HEK293 (cell line): ENCODE results near the gene P2RX1.

Experiments
- EGR2 ChIP-seq: fragments of 450-650 bp; formaldehyde crosslinking; IDR thresholded peaks from 2 replicates; pipeline ENCODE4 v1.5.1; 2016; ENCODE audit warnings: low read depth, missing biosample characterization, missing genetic modification characterization
- OVOL3 ChIP-seq: fragments of 450-650 bp; formaldehyde crosslinking; IDR thresholded peaks from 2 replicates; pipeline ENCODE4 v1.5.1; 2016; ENCODE audit warnings: missing biosample characterization, missing genetic modification characterization
- WT1 ChIP-seq: fragments of 450-650 bp; formaldehyde crosslinking; IDR thresholded peaks from 2 replicates; pipeline ENCODE4 v1.5.1; 2016; ENCODE audit warnings: missing biosample characterization, missing genetic modification characterization
- ZBTB20 ChIP-seq: fragments of 450-650 bp; formaldehyde crosslinking; IDR thresholded peaks from 2 replicates; pipeline ENCODE4 v1.5.1; 2016; ENCODE audit warnings: missing biosample characterization, missing genetic modification characterization
- ZBTB48 ChIP-seq: fragments of 450-650 bp; formaldehyde crosslinking; IDR thresholded peaks from 2 replicates; pipeline ENCODE4 v1.5.1; 2016; ENCODE audit warnings: missing biosample characterization, missing genetic modification characterization
- ZBTB7A ChIP-seq: fragments of 450-650 bp; formaldehyde crosslinking; IDR thresholded peaks from 2 replicates; pipeline ENCODE4 v1.5.1; 2016; ENCODE audit warnings: low read depth, missing biosample characterization, missing genetic modification characterization
- ZFP69B ChIP-seq: fragments of 450-650 bp; formaldehyde crosslinking; IDR thresholded peaks from 2 replicates; pipeline ENCODE4 v1.5.1; 2016; ENCODE audit warnings: missing biosample characterization, missing genetic modification characterization
- ZNF211 ChIP-seq: fragments of 450-650 bp; formaldehyde crosslinking; IDR thresholded peaks from 2 replicates; pipeline ENCODE4 v1.5.1; 2016; ENCODE audit warnings: low read depth, missing biosample characterization, missing genetic modification characterization
- ZNF324 ChIP-seq: fragments of 450-650 bp; formaldehyde crosslinking; IDR thresholded peaks from 2 replicates; pipeline ENCODE4 v1.5.1; 2016; ENCODE audit warnings: missing biosample characterization, missing genetic modification characterization
- ZNF391 ChIP-seq: fragments of 450-650 bp; formaldehyde crosslinking; IDR thresholded peaks from 2 replicates; pipeline ENCODE4 v1.5.1; 2016; ENCODE audit warnings: low read depth, missing biosample characterization, missing genetic modification characterization, borderline replicate concordance
- ZNF394 ChIP-seq: fragments of 450-650 bp; formaldehyde crosslinking; IDR thresholded peaks from 2 replicates; pipeline ENCODE4 v1.5.1; 2016; ENCODE audit warnings: missing biosample characterization, missing genetic modification characterization, mild to moderate bottlenecking, moderate library complexity, borderline replicate concordance
- ZNF585B ChIP-seq: fragments of 450-650 bp; formaldehyde crosslinking; IDR thresholded peaks from 2 replicates; pipeline ENCODE4 v1.5.1; 2016; ENCODE audit warnings: missing biosample characterization, missing genetic modification characterization
- ZNF600 ChIP-seq: fragments of 450-650 bp; formaldehyde crosslinking; IDR thresholded peaks from 2 replicates; pipeline ENCODE4 v1.5.1; 2016; ENCODE audit warnings: missing biosample characterization, missing genetic modification characterization
- ZNF777 ChIP-seq: fragments of 450-650 bp; formaldehyde crosslinking; IDR thresholded peaks from 2 replicates; pipeline ENCODE4 v1.5.1; 2017; ENCODE audit warnings: missing biosample characterization, missing genetic modification characterization, borderline replicate concordance
- ZSCAN30 ChIP-seq: fragments of 450-650 bp; IDR thresholded peaks from 2 replicates; pipeline ENCODE4 v1.5.1; 2018; ENCODE audit warnings: missing biosample characterization, mild to moderate bottlenecking, missing genetic modification characterization, moderate library complexity
- TF ChIP-seq, protein P1 (sequence below): fragments of 450-650 bp; formaldehyde crosslinking; IDR thresholded peaks from 2 replicates; pipeline ENCODE4 v1.5.1; 2016; ENCODE audit warnings: missing biosample characterization, missing genetic modification characterization
- TF ChIP-seq, protein P2 (sequence below): fragments of 450-650 bp; formaldehyde crosslinking; IDR thresholded peaks from 2 replicates; pipeline ENCODE4 v1.5.1; 2016; ENCODE audit warnings: missing biosample characterization, missing genetic modification characterization
- TF ChIP-seq, protein P3 (sequence below): fragments of 450-650 bp; formaldehyde crosslinking; conservative IDR thresholded peaks from 2 replicates; pipeline ENCODE4 v1.5.1; 2016; ENCODE audit warnings: low read depth, missing biosample characterization, missing genetic modification characterization
- TF ChIP-seq, protein P4 (sequence below): fragments of 450-650 bp; formaldehyde crosslinking; IDR thresholded peaks from 2 replicates; pipeline ENCODE4 v1.5.1; 2016; ENCODE audit warnings: missing biosample characterization, missing genetic modification characterization
- TF ChIP-seq, protein P5 (sequence below): fragments of 450-650 bp; formaldehyde crosslinking; optimal IDR thresholded peaks from 2 replicates; pipeline ENCODE3; 2016; ENCODE audit warnings: missing biosample characterization, mild to moderate bottlenecking, missing genetic modification characterization
- TF ChIP-seq, protein P6 (sequence below): fragments of 450-650 bp; formaldehyde crosslinking; IDR thresholded peaks from 2 replicates; pipeline ENCODE4 v1.5.1; 2016; ENCODE audit warnings: missing biosample characterization, missing genetic modification characterization
- TF ChIP-seq, protein P7 (sequence below): fragments of 450-650 bp; formaldehyde crosslinking; IDR thresholded peaks from 2 replicates; pipeline ENCODE4 v1.5.0; 2017; ENCODE audit warnings: missing biosample characterization, missing genetic modification characterization, borderline replicate concordance

Gene P2RX1

DNA sequence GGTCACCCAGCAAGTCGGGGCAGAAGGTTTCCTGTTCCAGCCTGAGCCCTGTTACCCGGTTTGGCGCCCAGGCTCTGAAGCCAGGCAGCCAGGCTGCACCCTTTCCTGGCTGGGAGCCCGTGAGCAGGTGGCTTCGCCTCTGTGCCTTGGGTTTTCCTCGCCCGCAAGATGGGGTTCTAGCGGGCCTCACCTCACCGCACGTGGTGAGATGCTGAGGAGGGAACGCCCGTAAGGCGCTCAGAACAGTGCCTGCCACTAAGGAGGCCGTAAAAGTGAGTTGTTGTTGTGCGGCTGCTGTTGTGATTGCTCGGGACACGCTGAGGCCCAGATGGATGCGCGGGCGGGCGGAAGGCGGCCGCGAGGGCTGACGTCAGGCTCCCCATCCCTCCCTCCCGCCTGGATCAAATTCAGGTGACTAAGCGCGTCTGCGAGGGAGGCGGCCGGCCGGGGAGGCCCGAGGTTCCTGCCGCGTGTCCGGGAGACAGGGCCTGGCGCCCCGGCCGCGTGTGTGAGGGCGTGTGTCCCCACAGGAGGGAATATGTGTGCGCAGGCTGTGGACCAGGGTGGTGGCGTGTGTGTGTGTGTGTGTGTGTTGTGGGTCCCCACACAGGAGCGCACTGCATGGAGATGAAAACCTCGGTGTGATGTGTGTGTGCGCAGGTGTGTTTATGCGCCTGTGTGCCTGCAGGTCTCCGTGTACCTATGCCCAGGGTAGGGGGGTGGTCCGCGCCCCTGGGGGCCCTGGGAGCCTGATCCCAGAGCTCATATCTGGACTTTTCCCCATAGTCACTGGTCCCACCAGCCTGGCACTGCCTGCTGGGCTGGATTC lies 27.7 kb downstream of the P2RX1 start (continued):
- peak; percentile 57; the same call in 1 of the 2 replicates for TF ChIP-seq ZNF394 (tag by site-specific recombination)
- TF ChIP-seq, protein P1, sequence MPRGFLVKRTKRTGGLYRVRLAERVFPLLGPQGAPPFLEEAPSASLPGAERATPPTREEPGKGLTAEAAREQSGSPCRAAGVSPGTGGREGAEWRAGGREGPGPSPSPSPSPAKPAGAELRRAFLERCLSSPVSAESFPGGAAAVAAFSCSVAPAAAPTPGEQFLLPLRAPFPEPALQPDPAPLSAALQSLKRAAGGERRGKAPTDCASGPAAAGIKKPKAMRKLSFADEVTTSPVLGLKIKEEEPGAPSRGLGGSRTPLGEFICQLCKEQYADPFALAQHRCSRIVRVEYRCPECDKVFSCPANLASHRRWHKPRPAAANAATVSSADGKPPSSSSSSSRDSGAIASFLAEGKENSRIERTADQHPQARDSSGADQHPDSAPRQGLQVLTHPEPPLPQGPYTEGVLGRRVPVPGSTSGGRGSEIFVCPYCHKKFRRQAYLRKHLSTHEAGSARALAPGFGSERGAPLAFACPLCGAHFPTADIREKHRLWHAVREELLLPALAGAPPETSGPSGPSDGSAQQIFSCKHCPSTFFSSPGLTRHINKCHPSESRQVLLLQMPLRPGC, result peak; percentile 91
- no peak for TF ChIP-seq ZNF211 (tag by site-specific recombination)
- TF ChIP-seq ZNF585B, result no peak
- peak; percentile 76; the same call in 1 of the 2 replicates for TF ChIP-seq ZNF324 (tag by site-specific recombination)
- 0 out of 2 replicates have a peak, but pooled peaks have one; percentile 62 for TF ChIP-seq ZNF391
- peak; percentile 80 for TF ChIP-seq ZSCAN30 (tag by site-specific recombination)
- peak; percentile 94 for TF ChIP-seq EGR2
- TF ChIP-seq ZBTB48 (tag by site-specific recombination), result peak; percentile 78; the same call in 1 of the 2 replicates
- TF ChIP-seq, protein P2, sequence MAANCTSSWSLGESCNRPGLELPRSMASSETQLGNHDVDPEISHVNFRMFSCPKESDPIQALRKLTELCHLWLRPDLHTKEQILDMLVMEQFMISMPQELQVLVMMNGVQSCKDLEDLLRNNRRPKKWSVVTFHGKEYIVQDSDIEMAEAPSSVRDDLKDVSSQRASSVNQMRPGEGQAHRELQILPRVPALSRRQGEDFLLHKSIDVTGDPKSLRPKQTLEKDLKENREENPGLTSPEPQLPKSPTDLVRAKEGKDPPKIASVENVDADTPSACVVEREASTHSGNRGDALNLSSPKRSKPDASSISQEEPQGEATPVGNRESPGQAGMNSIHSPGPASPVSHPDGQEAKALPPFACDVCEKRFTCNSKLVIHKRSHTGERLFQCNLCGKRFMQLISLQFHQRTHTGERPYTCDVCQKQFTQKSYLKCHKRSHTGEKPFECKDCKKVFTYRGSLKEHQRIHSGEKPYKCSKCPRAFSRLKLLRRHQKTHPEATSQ (tag by site-specific recombination), result peak; percentile 64; the same call in 1 of the 2 replicates
- TF ChIP-seq, protein P3, sequence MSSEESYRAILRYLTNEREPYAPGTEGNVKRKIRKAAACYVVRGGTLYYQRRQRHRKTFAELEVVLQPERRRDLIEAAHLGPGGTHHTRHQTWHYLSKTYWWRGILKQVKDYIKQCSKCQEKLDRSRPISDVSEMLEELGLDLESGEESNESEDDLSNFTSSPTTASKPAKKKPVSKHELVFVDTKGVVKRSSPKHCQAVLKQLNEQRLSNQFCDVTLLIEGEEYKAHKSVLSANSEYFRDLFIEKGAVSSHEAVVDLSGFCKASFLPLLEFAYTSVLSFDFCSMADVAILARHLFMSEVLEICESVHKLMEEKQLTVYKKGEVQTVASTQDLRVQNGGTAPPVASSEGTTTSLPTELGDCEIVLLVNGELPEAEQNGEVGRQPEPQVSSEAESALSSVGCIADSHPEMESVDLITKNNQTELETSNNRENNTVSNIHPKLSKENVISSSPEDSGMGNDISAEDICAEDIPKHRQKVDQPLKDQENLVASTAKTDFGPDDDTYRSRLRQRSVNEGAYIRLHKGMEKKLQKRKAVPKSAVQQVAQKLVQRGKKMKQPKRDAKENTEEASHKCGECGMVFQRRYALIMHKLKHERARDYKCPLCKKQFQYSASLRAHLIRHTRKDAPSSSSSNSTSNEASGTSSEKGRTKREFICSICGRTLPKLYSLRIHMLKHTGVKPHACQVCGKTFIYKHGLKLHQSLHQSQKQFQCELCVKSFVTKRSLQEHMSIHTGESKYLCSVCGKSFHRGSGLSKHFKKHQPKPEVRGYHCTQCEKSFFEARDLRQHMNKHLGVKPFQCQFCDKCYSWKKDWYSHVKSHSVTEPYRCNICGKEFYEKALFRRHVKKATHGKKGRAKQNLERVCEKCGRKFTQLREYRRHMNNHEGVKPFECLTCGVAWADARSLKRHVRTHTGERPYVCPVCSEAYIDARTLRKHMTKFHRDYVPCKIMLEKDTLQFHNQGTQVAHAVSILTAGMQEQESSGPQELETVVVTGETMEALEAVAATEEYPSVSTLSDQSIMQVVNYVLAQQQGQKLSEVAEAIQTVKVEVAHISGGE (tag by site-specific recombination), result peak; percentile 59
- peak; percentile 36; the same call in 1 of the 2 replicates for TF ChIP-seq ZNF777
- TF ChIP-seq ZNF600, result peak; percentile 99
- TF ChIP-seq, protein P4, sequence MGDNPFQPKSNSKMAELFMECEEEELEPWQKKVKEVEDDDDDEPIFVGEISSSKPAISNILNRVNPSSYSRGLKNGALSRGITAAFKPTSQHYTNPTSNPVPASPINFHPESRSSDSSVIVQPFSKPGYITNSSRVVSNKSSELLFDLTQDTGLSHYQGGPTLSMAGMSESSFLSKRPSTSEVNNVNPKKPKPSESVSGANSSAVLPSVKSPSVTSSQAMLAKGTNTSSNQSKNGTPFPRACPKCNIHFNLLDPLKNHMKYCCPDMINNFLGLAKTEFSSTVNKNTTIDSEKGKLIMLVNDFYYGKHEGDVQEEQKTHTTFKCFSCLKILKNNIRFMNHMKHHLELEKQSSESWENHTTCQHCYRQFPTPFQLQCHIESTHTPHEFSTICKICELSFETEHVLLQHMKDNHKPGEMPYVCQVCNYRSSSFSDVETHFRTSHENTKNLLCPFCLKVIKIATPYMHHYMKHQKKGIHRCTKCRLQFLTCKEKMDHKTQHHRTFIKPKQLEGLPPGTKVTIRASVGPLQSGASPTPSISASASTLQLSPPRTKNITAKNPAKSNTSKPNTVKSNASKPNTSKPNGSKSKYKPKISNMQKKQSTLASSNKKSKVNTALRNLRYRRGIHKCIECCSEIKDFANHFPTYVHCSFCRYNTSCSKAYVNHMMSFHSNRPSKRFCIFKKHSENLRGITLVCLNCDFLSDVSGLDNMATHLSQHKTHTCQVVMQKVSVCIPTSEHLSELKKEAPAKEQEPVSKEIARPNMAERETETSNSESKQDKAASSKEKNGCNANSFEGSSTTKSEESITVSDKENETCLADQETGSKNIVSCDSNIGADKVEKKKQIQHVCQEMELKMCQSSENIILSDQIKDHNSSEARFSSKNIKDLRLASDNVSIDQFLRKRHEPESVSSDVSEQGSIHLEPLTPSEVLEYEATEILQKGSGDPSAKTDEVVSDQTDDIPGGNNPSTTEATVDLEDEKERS, result no peak
- peak; percentile 92 for TF ChIP-seq WT1
- peak; percentile 88; the same call in 1 of the 2 replicates for TF ChIP-seq ZBTB7A (tag by site-specific recombination)
- TF ChIP-seq, protein P5, sequence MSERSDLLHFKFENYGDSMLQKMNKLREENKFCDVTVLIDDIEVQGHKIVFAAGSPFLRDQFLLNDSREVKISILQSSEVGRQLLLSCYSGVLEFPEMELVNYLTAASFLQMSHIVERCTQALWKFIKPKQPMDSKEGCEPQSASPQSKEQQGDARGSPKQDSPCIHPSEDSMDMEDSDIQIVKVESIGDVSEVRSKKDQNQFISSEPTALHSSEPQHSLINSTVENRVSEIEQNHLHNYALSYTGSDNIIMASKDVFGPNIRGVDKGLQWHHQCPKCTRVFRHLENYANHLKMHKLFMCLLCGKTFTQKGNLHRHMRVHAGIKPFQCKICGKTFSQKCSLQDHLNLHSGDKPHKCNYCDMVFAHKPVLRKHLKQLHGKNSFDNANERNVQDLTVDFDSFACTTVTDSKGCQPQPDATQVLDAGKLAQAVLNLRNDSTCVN (tag by site-specific recombination), result peak; percentile 94
- TF ChIP-seq, protein P6, sequence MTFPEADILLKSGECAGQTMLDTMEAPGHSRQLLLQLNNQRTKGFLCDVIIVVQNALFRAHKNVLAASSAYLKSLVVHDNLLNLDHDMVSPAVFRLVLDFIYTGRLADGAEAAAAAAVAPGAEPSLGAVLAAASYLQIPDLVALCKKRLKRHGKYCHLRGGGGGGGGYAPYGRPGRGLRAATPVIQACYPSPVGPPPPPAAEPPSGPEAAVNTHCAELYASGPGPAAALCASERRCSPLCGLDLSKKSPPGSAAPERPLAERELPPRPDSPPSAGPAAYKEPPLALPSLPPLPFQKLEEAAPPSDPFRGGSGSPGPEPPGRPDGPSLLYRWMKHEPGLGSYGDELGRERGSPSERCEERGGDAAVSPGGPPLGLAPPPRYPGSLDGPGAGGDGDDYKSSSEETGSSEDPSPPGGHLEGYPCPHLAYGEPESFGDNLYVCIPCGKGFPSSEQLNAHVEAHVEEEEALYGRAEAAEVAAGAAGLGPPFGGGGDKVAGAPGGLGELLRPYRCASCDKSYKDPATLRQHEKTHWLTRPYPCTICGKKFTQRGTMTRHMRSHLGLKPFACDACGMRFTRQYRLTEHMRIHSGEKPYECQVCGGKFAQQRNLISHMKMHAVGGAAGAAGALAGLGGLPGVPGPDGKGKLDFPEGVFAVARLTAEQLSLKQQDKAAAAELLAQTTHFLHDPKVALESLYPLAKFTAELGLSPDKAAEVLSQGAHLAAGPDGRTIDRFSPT (tag by site-specific recombination), result peak; percentile 76
- TF ChIP-seq ZFP69B (tag by site-specific recombination), result peak; percentile 67
- TF ChIP-seq, protein P7, sequence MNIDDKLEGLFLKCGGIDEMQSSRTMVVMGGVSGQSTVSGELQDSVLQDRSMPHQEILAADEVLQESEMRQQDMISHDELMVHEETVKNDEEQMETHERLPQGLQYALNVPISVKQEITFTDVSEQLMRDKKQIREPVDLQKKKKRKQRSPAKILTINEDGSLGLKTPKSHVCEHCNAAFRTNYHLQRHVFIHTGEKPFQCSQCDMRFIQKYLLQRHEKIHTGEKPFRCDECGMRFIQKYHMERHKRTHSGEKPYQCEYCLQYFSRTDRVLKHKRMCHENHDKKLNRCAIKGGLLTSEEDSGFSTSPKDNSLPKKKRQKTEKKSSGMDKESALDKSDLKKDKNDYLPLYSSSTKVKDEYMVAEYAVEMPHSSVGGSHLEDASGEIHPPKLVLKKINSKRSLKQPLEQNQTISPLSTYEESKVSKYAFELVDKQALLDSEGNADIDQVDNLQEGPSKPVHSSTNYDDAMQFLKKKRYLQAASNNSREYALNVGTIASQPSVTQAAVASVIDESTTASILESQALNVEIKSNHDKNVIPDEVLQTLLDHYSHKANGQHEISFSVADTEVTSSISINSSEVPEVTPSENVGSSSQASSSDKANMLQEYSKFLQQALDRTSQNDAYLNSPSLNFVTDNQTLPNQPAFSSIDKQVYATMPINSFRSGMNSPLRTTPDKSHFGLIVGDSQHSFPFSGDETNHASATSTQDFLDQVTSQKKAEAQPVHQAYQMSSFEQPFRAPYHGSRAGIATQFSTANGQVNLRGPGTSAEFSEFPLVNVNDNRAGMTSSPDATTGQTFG, result peak; percentile 47; the same call in 1 of the 2 replicates
- no peak for TF ChIP-seq OVOL3 (tag by site-specific recombination)
- peak; percentile 94 for TF ChIP-seq ZBTB20 (tag by site-specific recombination)
